GM21526 (cell line): ENCODE data around the gene MVP.
"Not testable (repeated sequence)": the region's sequence is repeated elsewhere in the genome, so short reads cannot be mapped to it uniquely, and the experiment has no call there.

Source experiments
- ATAC-seq: cut with Tn5 transposase; IDR thresholded peaks from one replicate; pipeline ENCODE4 v1.9.1; 2021; ENCODE audit warnings: moderate library complexity; ENCODE audit not compliant: unreplicated experiment, low FRiP score

Gene MVP

DNA sequence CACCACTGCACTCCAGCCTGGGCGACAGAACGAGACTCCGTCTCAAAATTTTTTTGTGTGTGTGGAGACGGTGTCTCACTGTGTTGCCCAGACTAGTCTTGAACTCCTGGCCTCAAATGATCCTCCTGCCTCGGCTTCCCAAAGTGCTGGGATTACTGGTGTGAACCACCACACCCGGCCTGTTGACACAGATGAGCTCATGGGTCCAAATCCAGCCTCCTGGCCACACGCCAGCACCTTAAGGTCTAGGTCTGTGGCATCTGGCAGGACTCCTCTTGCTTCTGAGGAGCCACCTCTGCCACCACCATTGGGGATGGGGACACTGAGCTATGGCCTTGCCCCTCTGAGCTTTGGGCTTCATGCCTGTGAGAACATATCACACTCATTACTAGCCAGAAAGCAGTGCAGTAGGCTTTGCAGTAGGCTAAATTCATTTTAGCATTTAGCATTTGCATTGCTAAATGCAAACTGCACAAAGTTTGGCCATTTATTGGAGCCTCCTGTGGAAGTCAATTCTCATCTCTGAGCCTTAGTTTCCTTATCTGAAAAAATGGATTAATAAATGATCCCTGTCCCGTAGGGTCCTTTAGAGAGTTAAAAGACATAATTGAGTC is 48.2 kb downstream of the MVP start:
- no peak for ATAC-seq

DNA sequence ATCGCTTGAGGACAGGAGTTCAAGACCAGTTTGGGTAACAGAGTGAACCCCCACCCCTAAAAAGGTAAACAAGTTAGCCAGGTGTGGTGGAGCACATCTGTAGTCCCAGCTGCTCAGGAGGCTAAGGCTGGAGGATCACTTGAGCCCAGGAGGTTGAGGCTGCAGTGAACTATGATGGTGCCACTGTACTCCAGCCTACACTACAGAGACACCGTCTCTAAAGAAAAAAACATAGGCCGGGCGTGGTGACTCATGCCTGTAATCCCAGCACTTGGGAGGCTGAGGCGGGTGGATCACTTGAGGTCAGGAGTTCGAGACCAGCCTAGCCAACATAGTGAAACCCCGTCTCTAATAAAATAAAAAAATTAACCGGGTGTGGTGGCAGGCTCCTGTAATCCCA is 48.8 kb downstream of the MVP start:
- ATAC-seq, result not testable (repeated sequence)

DNA sequence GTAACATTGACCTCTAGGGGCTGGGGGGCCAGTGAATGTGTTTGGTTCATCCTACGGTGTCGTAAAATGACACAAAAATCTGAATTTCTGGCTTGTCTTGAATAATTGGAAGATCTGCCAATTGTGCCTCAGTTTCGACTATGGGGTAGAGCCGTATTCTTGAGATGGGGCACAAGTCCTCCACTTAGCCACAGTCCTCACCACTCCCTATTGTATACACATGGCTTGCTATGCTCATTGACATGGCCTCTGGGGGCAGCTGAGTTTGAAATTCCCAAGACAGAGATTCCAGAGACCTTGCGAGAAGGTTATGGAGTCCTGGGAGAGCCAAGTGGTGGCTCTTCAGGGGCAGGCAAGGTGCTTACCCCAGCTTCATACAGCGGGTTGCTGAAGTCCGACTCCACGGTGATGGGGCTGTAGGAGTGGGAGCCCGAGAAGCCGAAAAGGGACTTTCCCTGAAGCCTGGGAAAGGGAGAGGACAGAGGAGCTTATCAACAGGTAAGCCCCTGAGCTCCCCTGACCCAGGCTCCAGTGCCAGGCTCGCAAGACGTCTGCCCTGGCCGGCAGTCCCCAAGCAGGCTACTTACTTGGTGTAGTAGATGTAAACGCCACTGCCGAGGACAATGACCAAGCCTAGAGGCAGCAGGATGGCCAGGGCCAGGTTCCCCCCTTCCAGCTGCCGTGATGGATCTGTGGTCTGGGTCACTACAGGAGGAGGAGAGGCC is 51.7 kb downstream of the MVP start:
- no peak for ATAC-seq

DNA sequence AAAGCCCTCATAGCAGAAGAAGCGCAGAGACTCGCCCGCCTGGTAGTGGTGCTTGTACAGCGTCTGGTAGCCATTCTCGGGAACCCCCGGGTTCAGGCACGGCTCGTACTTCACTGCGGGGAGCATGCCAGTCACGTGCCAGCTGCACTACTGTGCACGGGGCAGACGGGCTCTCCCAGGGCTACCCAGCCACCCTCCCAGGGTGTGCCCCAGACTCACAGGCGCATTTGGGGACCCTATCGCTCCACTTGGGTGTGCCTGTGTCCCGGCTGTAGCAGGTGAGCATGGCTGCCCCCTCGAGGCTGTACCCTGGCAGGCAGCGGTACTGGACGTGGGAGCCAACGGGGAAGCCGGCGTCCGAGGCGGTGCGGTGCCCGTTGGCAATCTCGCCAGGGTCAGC is 53.1 kb downstream of the MVP start:
- ATAC-seq, result no peak

DNA sequence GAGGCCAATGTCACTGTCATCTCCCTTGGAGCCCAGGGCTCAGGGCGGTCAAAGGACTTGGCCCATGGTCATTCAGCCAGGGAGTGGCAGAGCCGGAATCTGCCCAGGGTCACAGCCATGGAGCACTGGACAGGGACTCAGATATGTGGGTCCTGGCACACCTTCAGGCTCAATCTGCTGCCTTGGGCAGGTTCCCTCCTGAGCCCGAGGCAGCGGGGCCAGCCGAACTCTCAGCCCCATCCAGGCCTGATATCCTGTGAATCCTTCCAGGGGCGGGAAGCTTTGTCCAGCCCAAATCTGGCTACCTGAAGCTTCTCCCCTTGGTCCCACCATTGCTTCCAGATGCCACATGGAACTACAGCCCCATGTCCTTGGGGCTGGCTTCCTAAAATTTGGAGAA is 54.9 kb downstream of the MVP start:
- ATAC-seq, result no peak

DNA sequence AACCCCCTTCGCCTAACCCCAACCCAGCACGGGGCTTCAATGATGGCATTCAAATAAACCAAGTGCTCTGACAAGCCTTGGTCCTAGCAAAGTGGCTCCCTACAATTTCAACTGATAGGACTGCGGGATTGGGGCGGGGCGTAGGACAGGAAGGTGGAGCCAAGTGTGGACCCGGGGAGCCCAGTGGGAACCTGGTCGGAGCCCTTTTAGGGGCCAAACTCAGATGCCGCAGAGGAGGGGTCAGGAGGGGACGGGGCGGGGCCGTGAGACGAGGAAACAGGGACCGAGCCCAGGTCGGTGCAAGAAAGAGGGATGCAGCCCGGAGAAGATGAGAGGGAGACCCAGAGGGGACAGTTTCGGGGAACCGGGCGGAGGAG is 55.9 kb downstream of the MVP start:
- no peak for ATAC-seq

DNA sequence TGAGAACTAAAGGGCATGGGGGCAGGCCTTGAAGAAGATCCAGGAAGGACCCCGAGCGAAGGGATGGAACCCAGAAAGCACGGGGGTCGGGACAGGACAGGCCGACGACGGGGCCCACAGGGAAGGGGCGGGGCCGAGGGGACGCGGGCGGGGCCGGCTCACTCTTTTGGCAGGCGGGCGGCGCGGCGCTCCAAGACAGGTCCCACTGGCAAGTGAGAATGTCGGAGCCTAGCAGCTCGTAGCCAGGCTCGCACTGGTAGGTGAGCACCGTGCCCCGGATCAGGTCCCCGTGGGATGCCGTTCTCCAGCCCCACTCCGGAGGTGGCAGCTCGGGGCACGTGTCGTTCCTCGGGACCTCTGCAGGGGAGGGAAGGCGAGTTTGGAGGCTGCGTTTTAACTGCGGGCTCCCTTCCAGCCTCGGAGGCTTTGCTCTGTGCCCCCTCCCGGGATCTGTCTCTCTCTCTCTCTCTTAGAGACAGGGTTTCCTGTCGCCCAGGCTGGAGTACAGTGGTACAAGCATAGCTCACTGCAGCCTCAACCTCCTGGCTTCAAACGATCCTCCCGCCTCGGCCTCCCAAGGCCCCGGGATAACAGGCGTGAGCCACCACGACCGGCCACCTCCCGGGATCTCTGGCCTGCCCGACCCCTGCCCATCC is 56.5 kb downstream of the MVP start:
- no peak for ATAC-seq

DNA sequence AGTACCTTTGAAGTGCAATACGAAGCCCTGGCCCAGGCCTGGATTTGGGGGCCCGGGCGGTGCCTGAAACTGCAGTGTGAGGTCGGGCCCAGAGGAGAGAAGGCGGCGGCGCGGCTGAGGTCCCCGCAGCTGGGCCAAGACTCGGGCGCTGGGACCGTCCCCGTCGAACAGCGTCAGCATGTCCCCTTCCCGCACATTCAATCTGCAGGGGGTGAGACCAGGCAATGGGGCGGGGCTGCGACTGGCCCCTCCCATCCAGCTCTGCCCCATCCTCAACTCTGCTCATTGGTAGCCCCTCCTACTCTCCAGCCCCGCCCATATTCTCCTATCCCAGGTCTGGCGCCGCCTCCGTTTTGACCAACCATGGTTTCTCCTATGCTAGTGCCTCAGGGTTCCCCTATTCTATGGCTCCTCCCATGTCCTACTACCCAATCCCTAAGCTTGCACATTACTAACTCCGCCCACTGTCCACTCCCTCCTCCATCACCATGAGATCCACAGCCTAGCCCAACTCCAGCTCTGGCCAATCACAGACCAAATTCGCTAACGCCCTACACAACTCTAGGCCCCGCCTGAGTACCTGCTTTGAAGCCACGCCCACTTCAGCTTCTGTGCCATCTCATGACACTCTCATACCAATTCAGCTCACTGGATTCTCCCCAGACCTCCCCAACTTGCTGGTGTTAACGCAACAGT is 57.2 kb downstream of the MVP start:
- no peak for ATAC-seq

DNA sequence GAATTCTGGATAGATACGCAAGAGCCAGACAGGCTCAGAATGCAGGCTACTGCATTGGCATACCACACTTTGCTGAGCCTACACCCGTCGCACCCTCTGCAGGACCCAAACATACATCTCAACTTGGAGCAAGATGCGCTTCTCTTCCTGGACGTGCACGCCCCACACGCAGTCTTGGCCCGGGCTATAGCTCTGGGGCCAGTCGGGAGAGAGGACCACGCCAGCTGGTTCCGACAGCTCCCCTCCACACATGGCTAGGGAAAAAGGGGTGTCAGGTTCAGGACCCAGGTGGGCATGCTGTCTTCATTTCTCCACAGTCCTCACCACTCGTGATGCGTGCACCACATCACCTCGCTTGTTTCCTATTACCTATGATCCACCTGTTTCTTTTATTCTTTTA is 57.9 kb downstream of the MVP start:
- ATAC-seq, result no peak

DNA sequence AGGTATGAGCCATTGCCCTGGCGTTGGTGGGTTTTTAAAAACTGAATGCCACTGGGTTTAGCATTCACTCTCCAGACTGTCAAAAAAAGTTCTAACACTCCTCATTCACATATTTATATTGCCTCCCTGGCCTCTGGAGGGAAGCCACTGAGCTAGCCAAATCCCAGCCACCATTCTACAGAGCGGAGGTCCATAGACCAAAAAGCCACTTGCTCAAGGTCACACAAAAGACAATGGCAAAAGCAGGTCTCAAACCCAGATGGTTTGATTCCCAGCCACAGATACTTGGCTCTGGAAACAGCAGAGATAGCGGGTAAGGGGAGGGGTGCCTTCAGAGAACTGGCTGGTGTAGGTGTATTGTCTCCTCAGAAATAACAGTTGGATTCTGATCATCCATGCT is 60.8 kb downstream of the MVP start:
- ATAC-seq, result no peak

DNA sequence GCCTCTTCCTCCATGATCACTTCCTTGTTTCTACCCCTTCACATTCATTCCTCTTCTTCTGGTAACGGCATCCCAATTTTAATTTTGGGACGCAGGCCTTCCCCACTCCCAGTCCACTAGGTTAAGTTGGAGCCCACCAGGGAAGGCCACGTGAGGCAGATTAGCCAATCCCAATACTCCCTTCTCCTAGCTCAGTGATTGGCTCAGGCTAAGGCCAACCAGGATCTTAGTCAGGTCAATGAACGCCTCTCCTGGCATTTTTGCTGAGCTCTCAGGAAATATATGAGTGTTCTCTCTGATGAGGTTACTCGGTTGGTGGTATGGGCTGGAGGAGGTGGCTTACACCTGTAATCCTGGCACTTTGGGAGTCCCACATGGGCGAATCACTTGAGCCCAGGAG is 63.7 kb downstream of the MVP start:
- no peak for ATAC-seq

DNA sequence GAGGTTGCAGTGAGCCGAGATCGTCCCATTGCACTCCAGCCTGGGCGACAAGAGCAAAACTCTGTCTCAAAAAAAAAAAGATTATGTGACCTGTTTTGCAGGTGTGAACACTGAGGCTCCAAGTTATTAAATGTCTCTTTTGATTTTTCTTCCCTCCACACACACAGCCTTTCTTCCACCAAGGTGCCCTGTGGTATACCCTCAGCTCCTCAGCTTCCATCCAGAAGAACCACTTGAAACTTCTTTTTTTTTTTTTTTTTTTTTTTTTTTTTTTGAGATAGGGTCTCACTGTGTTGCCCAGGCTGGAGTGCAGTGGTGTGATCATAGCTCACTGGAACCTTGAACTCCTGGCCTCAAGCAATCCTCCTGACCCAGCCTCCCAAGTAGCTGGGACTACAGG is 69.1 kb downstream of the MVP start:
- not testable (repeated sequence) for ATAC-seq

DNA sequence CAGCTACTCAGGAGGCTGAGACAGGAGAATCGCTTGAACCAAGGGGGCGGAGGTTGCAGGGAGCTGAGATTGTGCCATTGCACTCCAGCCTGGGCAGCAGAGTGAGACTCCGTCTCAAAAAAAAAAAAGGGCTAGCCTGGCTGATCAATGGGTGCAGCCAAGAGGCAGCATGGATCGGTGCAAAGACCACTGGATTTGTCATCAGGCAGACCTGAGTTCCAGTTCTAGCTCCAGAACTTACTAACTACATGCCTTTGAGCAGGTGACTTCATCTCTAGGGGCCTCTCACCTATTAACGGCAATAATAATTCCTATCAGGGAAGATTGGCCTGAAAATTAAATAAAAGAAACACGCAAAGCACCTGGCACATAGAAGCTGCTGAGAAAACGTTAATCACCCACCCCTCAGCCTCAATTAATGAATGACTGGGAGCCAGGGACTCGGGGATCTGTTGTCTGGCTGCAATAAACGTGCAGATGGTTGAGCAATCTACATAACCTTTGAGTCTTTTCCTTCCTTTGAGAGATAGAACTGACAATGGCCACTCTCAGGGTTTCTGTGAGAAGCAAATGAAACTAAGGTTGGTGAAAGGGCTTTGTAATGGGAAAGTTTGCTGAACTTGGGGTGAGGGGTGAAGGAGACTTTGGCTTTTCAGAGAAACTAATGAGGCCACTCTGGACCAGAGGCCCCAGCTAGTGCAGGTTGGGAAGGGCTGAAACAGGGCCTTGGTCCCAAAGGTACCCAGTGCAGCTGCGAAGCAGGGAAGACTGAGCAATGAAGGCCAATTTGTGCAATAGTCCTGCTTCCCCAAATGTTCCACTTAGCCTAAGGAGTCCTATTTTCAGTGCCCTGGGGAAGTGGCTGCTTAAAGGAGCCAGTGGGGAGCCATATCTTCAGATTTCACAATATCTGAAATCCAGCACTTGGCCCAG is 71.5 kb downstream of the MVP start:
- ATAC-seq, result no peak

DNA sequence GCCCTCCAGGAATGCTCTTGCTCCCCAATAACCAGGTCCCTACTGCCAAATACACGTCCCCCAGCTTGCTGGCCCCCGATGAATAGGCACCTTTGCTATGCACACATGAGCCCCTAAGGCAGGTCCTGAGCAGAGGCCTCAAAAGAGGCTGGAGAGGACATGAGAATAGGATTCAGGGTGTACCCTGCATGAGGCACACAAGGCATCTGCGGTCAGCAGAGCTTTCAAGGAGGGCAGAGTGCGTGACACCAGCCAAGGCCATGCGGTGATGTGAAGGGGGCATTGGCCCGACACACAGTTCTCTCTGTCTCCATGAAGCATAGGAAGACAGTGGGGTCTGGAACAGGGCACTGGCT is 72.2 kb downstream of the MVP start:
- no peak for ATAC-seq

DNA sequence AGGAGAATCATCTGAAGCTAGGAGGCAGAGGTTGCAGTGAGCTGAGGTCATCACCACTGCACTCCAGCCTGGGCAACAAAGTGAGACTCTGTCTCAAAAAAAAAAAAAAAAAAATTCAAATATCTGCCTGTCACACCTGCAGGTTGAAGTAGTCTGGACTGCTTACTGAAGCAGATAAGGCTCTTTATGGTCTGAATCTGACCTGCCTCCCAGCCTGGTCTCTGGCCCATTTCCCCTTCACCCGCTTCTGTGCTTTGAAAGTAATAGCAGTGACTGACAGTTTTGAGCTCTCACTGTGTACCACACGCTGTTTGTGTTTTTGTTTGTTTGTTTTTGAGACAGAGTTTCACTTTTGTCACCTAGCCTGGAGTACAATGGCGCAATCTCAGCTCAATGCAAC is 73.3 kb downstream of the MVP start:
- ATAC-seq, result no peak

DNA sequence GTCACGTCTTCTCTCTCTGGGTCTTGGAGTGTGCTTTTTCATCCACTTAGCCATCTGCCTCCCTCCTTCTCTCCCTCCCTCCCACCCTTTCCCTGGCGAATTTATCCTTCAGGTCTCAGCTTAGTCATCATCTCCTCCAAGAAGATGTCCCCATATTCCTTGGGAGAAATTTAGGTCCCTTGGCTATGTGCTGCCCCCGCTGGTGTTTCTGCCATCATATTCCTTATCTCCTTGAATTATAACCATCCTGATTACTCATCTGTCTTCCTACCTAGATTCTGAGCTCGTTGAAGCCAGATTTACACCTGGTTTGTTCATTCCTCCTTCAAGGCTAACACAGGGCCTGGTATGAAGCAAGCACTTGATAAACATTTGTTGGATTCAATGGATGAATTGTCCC is 74.1 kb downstream of the MVP start:
- no peak for ATAC-seq

DNA sequence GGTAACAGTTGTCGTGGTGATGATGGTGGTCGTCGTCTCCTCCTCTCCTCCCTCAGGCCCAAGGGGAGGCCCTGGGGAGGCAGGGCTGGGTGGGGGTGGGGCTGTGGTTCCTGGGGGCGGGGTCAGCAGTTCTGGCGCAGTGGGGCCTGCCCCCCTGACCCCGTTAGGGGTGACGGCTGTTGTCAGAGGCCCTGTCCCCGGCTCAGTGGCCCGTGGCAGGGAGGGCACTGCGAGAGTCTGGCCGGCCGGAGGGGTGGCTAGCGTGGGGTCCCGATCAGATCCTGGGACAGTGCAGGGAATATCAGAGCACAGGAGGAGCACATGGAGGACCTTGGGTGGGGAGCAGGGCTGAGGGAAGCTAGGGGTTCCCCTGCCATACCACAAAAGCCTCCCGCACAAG is 76.6 kb downstream of the MVP start:
- no peak for ATAC-seq

DNA sequence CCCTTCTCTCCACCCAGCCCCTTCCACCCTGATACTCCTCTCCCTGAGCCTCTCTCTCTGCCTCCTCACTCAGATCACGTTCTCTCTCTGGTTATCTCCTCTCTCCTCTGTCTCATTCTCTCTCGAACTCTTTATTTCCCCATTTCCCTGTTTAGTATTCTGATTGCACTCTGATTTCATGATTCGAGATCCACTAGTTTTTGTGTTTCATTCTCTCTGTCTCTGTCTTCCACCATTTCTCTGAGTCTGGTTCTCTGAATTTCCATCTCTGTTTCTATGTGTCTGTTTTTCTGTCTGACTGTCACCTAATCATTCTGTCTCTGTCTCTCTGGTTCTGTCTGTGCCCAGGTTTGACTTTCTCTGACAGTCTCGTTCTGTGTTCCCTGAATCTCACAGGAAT is 77.1 kb downstream of the MVP start:
- ATAC-seq, result no peak
